OCI-LY7 (cell line): ENCODE measurements around the gene KRTAP5-7.
"Not testable (repeated sequence)": the region's sequence is repeated elsewhere in the genome, so short reads cannot be mapped to it uniquely, and the experiment has no call there.

ENCODE experiments used
- CTCF ChIP-seq: fragments of 200-600 bp; sonication (generic); conservative IDR thresholded peaks from 2 replicates; pipeline ENCODE4 v1.5.1; 2014; ENCODE audit warnings: mild to moderate bottlenecking, antibody characterized with exemption, low read length, moderate library complexity, mixed read lengths
- EZH2phosphoT487 ChIP-seq: fragments of 200-600 bp; sonication (generic); IDR thresholded peaks from 2 replicates; pipeline ENCODE4 v1.6.1; 2018; ENCODE audit warnings: low read depth, borderline replicate concordance, mild to moderate bottlenecking, mixed run types, antibody characterized with exemption, low read length, moderate library complexity, mixed read lengths

GRCh38 chr11:71534711-71535608 is 7.9 kb downstream of the KRTAP5-7 start:
- not testable (repeated sequence) for TF ChIP-seq CTCF, EZH2phosphoT487
